Prostate gland (tissue), 2 donors: ENCODE data around the gene SELENOW.

Source experiments
- CTCF ChIP-seq, 4 experiments: fragments of 200-600 bp in 2 of 4; fragments of 450-650 bp in 2 of 4; sonication (generic) in 2 of 4; IDR thresholded peaks; 1 replicate in 3 of 4; 2 replicates in 1 of 4; pipeline ENCODE4 v1.5.1; 2016 to 2019; ENCODE audit warnings: antibody characterized with exemption in 4 of 4, mild to moderate bottlenecking in 2 of 4, moderate library complexity in 2 of 4
- POLR2AphosphoS5 ChIP-seq: sonication (generic); formaldehyde crosslinking; IDR thresholded peaks from one replicate; pipeline ENCODE4 v1.6.1; 2017; ENCODE audit warnings: antibody characterized with exemption

GRCh38 chr19:47781590-47782262, 3.2 kb downstream of the SELENOW start:
- no peak for TF ChIP-seq CTCF (IDR thresholded peaks at IDR 0.05)
- TF ChIP-seq POLR2AphosphoS5: peak; percentile 58
